GM19324 (cell line): ENCODE results near the gene CD59.

Source experiments
- ATAC-seq: cut with Tn5 transposase; IDR thresholded peaks from one replicate; pipeline ENCODE4 v1.9.1; 2021; ENCODE audit warnings: mild to moderate bottlenecking, moderate library complexity; ENCODE audit not compliant: unreplicated experiment, low FRiP score

Gene CD59

GRCh38 chr11:33736148-33736812 lies at the start of gene CD59:
Gene CD59 (minus strand): TSS chr11:33736423. CDS start chr11:33722445, 13,978 bp downstream.
- peak; percentile 73 for ATAC-seq

DNA sequence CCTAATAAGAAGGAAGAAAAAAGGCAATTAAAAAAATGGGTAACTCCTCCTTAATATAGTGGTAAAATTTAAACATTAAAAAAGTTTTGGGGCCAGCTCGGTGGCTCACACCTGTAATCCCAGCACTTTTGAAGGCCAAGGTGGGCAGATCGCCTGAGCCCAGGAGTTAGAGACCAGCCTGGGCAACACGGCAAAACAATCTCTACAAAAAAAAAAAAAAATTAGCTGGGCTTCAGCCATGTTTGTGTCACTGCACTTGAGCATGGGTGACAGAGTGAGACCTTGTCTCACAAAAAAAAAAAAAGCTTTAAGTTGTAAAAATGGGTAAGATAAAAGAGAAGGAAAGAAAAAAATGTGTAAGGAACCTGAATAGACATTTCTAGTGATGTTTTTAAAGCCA lies 49.4 kb upstream of the CD59 start:
- no peak for ATAC-seq

- no peak for ATAC-seq
Observed at GRCh38 chr11:33779849-33780528, 43.8 kb upstream of the CD59 start.

DNA sequence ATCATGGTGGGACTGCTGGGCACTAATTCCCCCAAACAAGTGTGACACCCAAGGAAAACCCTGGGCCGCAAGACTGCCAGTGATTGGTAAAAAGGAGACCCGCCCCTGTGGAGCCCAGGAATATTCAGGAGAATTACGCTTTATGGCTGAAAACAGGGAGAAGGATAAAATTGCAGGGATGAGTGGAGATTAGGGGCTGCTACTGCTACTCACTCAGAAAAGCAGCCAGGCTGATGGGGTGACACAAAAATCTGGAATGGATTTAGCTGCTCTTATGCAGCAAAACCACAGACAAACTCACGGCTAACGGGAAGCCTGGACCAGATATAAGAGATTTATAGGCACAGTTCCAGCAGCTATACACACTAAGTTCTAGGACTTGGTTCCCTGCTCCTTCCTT lies 42.5 kb upstream of the CD59 start:
- ATAC-seq: no peak

DNA sequence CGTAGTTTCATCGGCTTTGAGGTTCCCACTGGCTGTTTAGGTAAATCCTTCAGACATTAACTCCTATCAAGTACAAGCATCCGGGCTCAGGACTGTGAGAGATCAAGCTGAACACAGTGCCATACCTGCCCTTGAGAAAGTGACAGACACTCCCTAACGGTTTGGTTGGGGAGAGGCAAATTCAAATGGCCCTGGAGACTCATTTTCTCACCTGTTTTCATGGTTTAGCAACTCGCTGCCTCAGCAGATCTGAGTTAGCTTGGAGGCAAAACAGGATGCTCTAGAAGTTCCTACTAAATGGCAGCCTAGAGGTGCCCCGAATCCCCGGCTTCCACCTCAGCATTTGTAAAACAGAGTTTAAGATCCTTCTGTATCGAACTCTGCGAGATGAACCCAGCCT lies 41.7 kb upstream of the CD59 start:
- no peak for ATAC-seq

DNA sequence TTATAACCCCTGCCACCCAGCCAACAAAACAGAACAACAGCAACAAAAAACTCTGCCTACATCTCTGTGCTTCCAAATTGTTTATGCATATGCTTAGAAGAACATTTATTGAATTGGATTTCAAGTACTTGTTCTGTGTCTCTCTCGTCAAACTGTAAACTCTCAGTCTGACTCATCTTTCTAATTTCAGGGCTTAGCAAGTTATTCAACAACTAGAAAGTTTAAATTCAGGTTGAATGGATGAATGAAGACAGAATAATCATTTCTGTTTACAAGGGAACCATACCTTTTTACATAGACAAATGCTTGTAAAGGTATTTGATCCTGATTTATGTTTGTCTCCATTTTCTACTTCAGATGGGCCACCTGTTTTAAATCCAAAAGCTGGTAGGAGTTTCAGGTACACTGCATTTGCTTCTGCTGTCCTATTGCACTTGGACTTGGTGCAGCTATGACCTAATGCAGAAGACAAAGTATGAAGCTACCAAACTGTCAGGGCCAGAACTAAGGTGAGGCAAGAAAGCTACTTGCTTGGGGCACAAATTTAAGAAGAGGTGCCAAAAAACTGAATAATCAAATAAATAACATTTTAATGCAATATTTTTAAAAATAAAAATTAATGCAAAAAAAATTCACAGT lies 39.7 kb upstream of the CD59 start:
- no peak for ATAC-seq

- no peak for ATAC-seq
Observed at GRCh38 chr11:33775467-33775807, 39.2 kb upstream of the CD59 start.

- no peak for ATAC-seq
Observed at GRCh38 chr11:33774736-33775466, 38.7 kb upstream of the CD59 start.

- peak; percentile 79 for ATAC-seq
Observed at GRCh38 chr11:33773987-33774735, 37.9 kb upstream of the CD59 start, which contains the start of gene FBXO3. Gene FBXO3 (minus strand): TSS chr11:33774520. CDS start chr11:33774497, 23 bp downstream.

- no peak for ATAC-seq
Observed at GRCh38 chr11:33773404-33773986, 37.3 kb upstream of the CD59 start.

GRCh38 chr11:33772870-33773269 lies 36.6 kb upstream of the CD59 start:
- ATAC-seq: no peak

DNA sequence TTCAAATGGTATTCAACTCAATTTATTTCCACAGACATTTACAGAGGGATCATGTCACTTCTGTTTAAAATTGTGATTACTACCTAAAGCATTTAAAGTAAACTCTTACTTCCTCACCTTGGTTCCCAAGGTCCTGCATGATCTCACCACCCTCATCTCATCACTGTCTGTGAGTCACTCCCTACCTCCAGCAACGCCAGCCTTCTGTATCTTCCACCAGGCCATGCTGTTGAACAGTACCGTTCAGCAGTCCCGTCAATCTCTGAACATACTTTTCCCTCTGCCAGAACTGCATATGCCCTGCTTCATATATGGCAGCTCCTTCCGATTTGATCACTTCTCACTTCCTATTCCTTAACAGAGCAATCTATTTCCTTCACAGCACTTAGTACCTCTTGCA lies 36.1 kb upstream of the CD59 start:
- no peak for ATAC-seq

DNA sequence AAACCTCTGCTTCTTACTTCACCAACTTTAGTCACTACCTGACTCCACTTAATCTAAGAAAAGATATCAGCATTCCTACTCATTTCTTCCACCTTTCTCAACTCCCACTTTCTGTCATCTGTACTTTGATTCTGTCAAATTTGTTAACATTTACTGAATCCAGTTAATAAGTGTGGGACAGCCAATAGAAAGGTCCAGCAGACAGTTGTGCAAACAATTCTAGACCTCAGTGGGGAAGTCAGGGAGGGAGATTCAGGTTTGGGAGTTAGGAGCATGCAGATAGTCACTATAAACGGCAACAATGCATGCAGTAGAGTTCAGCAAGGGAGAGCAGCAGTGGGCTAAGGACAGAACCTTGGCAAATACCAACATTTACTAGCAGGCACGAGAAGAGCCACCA lies 34.0 kb upstream of the CD59 start:
- ATAC-seq: no peak

DNA sequence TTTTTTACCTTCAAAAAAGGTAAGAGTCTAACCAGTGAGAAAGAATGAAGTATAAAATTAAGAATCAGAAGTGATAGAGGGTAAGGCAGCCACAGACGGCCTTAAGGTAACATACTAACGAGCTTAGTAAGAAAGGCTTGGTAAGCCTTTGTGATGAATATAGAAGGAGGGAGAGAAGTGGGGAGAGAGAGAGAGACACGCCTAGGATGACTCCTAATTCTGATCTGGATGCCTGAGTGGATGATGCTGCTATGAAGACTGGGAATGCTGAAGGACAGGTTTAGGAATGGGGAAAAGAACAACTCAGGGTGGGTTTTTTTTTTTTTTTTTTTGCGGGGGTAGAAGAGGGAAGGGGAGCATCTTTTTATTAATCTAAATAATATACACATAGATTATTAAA lies 33.3 kb upstream of the CD59 start:
- ATAC-seq: no peak

- no peak for ATAC-seq
Observed at GRCh38 chr11:33767624-33768023, 31.4 kb upstream of the CD59 start.

GRCh38 chr11:33766085-33766484 lies 29.9 kb upstream of the CD59 start:
- ATAC-seq: no peak

- no peak for ATAC-seq
Observed at GRCh38 chr11:33761471-33761870, 25.2 kb upstream of the CD59 start.

GRCh38 chr11:33753304-33753967 lies 17.2 kb upstream of the CD59 start:
- ATAC-seq: peak; percentile 84

DNA sequence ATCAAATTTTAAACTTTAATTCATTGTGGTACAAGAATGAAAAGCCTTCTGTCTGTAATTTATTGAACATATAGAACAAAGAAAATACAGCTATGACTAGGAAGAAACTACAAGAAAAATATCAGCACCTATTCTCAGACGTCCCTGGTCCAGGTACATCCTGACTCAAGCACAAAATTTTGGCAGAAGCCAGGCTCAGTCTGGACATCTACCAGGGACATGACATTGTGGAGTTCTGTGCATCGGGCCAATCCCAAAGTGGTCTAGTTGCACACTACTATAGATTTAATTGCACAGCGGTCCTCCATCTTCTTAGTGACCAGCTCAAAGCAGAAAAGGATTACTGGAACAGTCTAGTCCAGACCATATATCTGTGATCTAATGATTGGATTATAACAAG lies 15.7 kb upstream of the CD59 start:
- no peak for ATAC-seq

DNA sequence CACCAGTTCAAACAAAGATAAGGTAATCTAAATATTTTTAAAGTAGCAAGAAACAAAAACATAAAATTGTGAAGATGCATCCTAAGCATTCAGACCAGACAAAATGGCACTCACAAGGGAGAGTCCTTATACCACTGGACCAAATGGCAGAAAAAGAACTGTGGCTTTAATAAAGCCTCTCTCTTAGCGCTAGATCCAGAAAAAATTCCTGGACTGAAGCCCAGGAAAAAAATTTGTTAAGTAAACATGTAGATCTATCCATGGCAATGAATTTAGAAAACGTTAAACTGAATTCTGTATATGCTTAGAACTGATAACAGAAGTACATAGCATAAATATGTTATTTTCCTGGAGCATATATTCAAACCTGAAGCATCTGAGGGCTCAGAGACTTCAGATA lies 11.8 kb upstream of the CD59 start:
- no peak for ATAC-seq
